GM18526 (cell line): ENCODE measurements around the gene FAM181B.

Experiments used
- POLR2A ChIP-seq: IDR thresholded peaks from 3 replicates; pipeline ENCODE4 v1.6.1; 2011; ENCODE audit not compliant: insufficient read length; ENCODE audit errors: extremely low read depth

Gene FAM181B

GRCh38 chr11:82752801-82753200, 19.1 kb upstream of the FAM181B start:
- TF ChIP-seq POLR2A = no peak

- no peak for TF ChIP-seq POLR2A
These were observed 17.0 kb upstream of the FAM181B start for GRCh38 chr11:82750643-82751139.

GRCh38 chr11:82747471-82747870, 13.8 kb upstream of the FAM181B start:
- TF ChIP-seq POLR2A = no peak

- no peak for TF ChIP-seq POLR2A
These were observed 4.4 kb upstream of the FAM181B start for GRCh38 chr11:82738091-82738490.

GRCh38 chr11:82734120-82734479, 436 bp upstream of the FAM181B start:
- no peak for TF ChIP-seq POLR2A

GRCh38 chr11:82732734-82733443, 775 bp downstream of the FAM181B start:
- TF ChIP-seq POLR2A = no peak

GRCh38 chr11:82732348-82732733, 1.3 kb downstream of the FAM181B start:
- no peak for TF ChIP-seq POLR2A

- no peak for TF ChIP-seq POLR2A
These were observed 1.9 kb downstream of the FAM181B start for GRCh38 chr11:82731691-82732277.

- no peak for TF ChIP-seq POLR2A
These were observed 2.9 kb downstream of the FAM181B start for GRCh38 chr11:82730754-82731153.

- TF ChIP-seq POLR2A = no peak
These were observed 3.4 kb downstream of the FAM181B start for GRCh38 chr11:82730286-82730685.

- no peak for TF ChIP-seq POLR2A
These were observed 9.6 kb downstream of the FAM181B start for GRCh38 chr11:82724026-82724425.

- no peak for TF ChIP-seq POLR2A
These were observed 11.4 kb downstream of the FAM181B start for GRCh38 chr11:82722231-82722630.

- TF ChIP-seq POLR2A = no peak
These were observed 13.2 kb downstream of the FAM181B start for GRCh38 chr11:82720267-82721065.

GRCh38 chr11:82719361-82720105, 14.1 kb downstream of the FAM181B start:
- TF ChIP-seq POLR2A = no peak

GRCh38 chr11:82718821-82719220, 14.8 kb downstream of the FAM181B start:
- no peak for TF ChIP-seq POLR2A
